Measurements from ENCODE around the gene CARS2.
A peak's percentile ranks its signal among the peaks of the same experiment; 100 is the strongest.
"Not testable (repeated sequence)": the region's sequence is repeated elsewhere in the genome, so short reads cannot be mapped to it uniquely, and the experiment has no call there.

CARS2 gene

GRCh38 chr13:110705826-110706569 is at the start of gene CARS2:
TSS of gene CARS2 (minus strand) at chr13:110706116. CDS start at chr13:110706093, 23 bp downstream.
- H3K27ac Mint-ChIP-seq: peak within 1 kb of the TSS; percentile 90 to 92
- no peaks in the 10 kb centered on the region for H3K27me3 Mint-ChIP-seq
- no peaks in the 10 kb centered on the region for H3K9me3 Mint-ChIP-seq
- peak within 1 kb of the TSS; percentile 89 to 93 for H3K4me3 Mint-ChIP-seq
- peak; percentile 97 for ATAC-seq
- peak; percentile 91 to 94 for DNase-seq
- H3K4me1 Mint-ChIP-seq: peaks cover 40% of the 10 kb centered on the region

DNA sequence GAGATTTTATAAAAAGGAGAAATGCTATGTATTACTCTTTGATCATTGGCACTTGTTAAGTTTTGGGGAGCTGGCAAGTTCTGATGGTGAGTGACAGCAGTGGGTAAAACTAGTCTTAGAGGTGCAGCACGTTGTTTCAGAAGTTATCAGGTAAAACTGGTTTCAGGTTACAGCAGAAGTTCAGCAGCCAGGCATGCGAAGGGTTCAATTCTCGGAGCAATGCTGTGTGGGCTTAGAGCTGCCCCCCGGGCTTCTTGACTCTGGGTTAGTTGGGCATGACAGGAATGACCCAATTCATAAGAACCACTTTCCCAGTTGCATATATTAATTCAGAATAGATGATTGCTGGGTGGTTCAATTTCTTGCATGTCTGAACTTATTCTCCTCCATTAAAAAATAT is 42.4 kb upstream of the CARS2 start:
- Mint-ChIP-seq H3K4me1 (no peaks in the 10 kb centered on the region), H3K27ac (no peak overlapping the region), H3K9me3 (peaks cover 10 to 18% of the 10 kb centered on the region in 2 donors), H3K27me3 (no peaks in the 10 kb centered on the region), H3K4me3 (no peak overlapping the region)
- ATAC-seq: no peak
- no peak for DNase-seq

GRCh38 chr13:110746438-110746837 is 40.5 kb upstream of the CARS2 start:
- no peaks in the 10 kb centered on the region for H3K4me1 Mint-ChIP-seq
- H3K27me3 Mint-ChIP-seq: no peaks in the 10 kb centered on the region
- no peak overlapping the region for H3K4me3 Mint-ChIP-seq
- H3K27ac Mint-ChIP-seq: no peak overlapping the region
- DNase-seq: no peak
- peaks cover 10 to 26% of the 10 kb centered on the region in 2 donors for H3K9me3 Mint-ChIP-seq
- ATAC-seq: no peak

DNA sequence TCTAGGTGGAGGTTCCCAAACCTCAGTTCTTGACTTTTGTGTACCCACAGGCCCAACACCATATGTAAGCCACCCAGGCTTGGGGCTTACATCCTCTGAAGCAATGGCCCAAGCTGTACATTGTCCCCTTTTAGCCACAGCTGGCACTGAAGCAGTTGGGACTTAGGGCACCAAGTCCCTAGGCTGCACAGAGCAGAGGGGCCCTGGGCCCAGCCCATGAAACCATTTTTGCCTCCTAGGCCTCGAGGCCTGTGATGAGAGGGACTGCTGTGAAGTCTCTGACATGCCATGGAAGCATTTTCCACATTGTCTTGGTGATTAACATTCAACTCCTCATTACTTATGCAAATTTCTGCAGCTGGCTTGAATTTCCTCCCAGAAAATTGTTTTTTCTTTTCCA is 37.8 kb upstream of the CARS2 start:
- no peaks in the 10 kb centered on the region for H3K4me1 Mint-ChIP-seq
- no peaks in the 10 kb centered on the region for H3K27me3 Mint-ChIP-seq
- ATAC-seq (no peak), DNase-seq (no peak)
- H3K9me3 Mint-ChIP-seq: peaks cover 7 to 22% of the 10 kb centered on the region in 2 donors
- no peak overlapping the region for H3K4me3 Mint-ChIP-seq
- H3K27ac Mint-ChIP-seq: no peak overlapping the region

DNA sequence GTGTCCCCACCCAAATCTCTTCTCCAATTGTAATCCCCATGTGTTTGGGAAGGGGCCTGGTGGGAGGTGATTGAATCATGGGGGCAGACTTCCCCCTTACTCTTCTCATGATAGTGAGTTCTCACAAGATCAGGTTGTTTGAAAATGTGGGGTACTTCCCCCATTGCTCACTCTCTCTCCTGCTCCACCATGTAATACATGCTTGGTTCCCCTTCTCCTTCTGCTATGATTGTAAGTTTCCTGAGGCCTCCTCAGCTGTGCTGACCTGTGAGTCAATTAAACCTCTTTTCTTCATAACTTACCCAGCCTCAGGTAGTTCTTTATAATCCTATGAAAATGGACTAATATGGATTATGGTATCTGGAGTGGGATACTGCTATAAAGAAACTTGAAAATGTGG is 31.6 kb upstream of the CARS2 start:
- H3K4me1 Mint-ChIP-seq: no peaks in the 10 kb centered on the region
- DNase-seq (no peak), ATAC-seq (no peak)
- H3K9me3 Mint-ChIP-seq: peaks cover 5 to 8% of the 10 kb centered on the region in 2 donors
- no peak overlapping the region for H3K27ac Mint-ChIP-seq
- no peaks in the 10 kb centered on the region for H3K27me3 Mint-ChIP-seq
- H3K4me3 Mint-ChIP-seq: no peak overlapping the region

- peaks cover 5 to 7% of the 10 kb centered on the region in 2 donors for H3K9me3 Mint-ChIP-seq
- H3K27me3 Mint-ChIP-seq: no peaks in the 10 kb centered on the region
- H3K27ac Mint-ChIP-seq: no peak overlapping the region
- DNase-seq (no peak), ATAC-seq (no peak)
- no peak overlapping the region for H3K4me3 Mint-ChIP-seq
- no peaks in the 10 kb centered on the region for H3K4me1 Mint-ChIP-seq
Observed at GRCh38 chr13:110734561-110734960, 28.6 kb upstream of the CARS2 start.

DNA sequence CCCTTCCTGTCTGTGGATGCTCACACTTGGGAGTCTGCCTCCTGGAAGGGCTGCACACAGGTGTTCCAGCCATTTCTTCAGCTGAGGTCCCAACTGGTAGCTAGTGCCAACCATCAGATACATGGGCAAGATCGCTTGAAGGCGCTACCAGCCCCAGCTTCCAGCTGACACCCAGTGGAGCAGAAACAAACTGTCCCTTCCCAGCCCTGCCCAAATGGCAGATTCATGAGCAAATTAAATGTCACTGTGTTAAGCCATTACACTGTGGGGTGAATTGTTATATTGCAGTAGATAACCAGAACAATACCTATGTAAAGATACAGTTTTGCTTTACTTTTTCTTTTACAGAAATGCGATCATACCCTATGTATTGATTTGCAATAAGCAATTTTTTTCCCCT is 25.2 kb upstream of the CARS2 start:
- H3K4me1 Mint-ChIP-seq: peaks cover 19% of the 10 kb centered on the region
- DNase-seq: no peak
- H3K27me3 Mint-ChIP-seq: no peaks in the 10 kb centered on the region
- H3K27ac Mint-ChIP-seq: no peak overlapping the region
- H3K9me3 Mint-ChIP-seq: peaks cover 5 to 7% of the 10 kb centered on the region in 2 donors
- H3K4me3 Mint-ChIP-seq: no peak overlapping the region
- ATAC-seq: no peak

DNA sequence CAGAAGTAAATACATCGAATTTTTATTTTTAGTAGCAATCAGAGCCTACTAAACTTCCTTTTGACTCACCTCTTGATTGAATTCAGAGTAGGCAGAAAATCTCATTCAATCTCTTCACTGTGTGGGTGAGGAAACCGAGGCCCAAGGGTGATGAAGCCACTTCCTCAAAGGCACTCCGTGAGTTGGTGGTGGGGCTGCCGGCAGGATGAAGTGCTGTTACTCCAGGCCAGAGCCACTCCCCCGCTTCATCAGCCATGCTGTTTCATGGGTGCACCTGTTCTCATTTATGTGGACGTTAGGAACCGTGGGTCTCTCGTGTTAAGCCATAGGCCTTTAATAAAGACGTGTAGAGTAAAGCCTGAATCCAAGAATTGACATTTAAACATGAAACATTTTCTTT is 20.8 kb upstream of the CARS2 start:
- H3K27ac Mint-ChIP-seq: no peak overlapping the region
- H3K4me1 Mint-ChIP-seq: peaks cover 27% of the 10 kb centered on the region
- H3K9me3 Mint-ChIP-seq: no peaks in the 10 kb centered on the region
- ATAC-seq: peak; percentile 98
- no peaks in the 10 kb centered on the region for H3K27me3 Mint-ChIP-seq
- DNase-seq: peak; percentile 30 to 71
- H3K4me3 Mint-ChIP-seq: peak overlapping the region in 1 of 2 donors; percentile 54

GRCh38 chr13:110726153-110726552 is 20.2 kb upstream of the CARS2 start:
- H3K9me3 Mint-ChIP-seq, DNase-seq, H3K27ac Mint-ChIP-seq, H3K27me3 Mint-ChIP-seq, H3K4me3 Mint-ChIP-seq: not testable (repeated sequence)
- peaks cover 27% of the 10 kb centered on the region for H3K4me1 Mint-ChIP-seq
- ATAC-seq: peak; percentile 79

GRCh38 chr13:110723598-110723997 is 17.7 kb upstream of the CARS2 start:
- ATAC-seq (no peak), DNase-seq (no peak)
- H3K4me1 Mint-ChIP-seq: peaks cover 36% of the 10 kb centered on the region
- H3K27ac Mint-ChIP-seq: peak overlapping the region in 1 of 2 donors; percentile 57
- H3K4me3 Mint-ChIP-seq: no peak overlapping the region
- H3K27me3 Mint-ChIP-seq: no peaks in the 10 kb centered on the region
- no peaks in the 10 kb centered on the region for H3K9me3 Mint-ChIP-seq

DNA sequence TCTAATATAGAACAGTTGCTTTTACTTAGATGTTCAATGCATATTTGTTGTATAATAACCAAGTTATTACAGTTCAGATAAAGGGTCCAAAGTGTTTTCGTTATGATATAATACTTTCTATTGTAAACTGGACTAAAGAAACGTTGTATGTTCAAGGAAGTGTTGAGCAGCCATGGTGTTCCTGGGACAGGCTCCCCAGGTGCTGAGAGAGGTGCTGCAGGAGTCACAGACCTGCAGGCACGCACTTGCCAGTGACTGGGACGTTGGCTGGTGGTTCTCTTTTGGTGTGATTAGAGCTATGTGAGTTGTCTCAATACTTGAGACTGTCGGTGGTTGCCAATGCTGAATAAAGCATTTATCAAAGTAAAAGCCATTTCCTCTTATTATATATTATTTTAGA is 17.1 kb upstream of the CARS2 start:
- Mint-ChIP-seq H3K27me3 (no peaks in the 10 kb centered on the region), H3K9me3 (no peaks in the 10 kb centered on the region), H3K4me3 (no peak overlapping the region), H3K4me1 (peaks cover 38% of the 10 kb centered on the region), H3K27ac (no peak overlapping the region)
- ATAC-seq (no peak), DNase-seq (no peak)

DNA sequence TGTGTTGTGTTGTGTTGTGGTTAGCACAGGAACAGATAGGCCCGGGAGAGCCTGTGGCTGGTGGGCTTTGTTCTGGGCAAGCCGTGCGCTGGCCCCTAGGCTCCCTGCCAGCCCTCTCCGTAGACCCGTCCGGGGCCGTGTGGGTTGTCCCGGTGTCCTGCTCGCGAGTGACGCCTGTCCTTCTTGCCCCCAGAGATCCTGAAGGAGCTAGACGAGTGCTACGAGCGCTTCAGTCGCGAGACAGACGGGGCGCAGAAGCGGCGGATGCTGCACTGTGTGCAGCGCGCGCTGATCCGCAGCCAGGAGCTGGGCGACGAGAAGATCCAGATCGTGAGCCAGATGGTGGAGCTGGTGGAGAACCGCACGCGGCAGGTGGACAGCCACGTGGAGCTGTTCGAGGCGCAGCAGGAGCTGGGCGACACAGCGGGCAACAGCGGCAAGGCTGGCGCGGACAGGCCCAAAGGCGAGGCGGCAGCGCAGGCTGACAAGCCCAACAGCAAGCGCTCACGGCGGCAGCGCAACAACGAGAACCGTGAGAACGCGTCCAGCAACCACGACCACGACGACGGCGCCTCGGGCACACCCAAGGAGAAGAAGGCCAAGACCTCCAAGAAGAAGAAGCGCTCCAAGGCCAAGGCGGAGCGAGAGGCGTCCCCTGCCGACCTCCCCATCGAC is 13.3 kb upstream of the CARS2 start:
- ATAC-seq: no peak
- no peak overlapping the region for H3K27ac Mint-ChIP-seq

GRCh38 chr13:110716247-110716515 is 10.3 kb upstream of the CARS2 start:
- ATAC-seq (no peak), DNase-seq (no peak)
- peak overlapping the region; percentile 78 to 99 for H3K27ac Mint-ChIP-seq
- peak overlapping the region; percentile 98 to 99 for H3K4me3 Mint-ChIP-seq
- no peaks in the 10 kb centered on the region for H3K27me3 Mint-ChIP-seq
- H3K9me3 Mint-ChIP-seq: no peaks in the 10 kb centered on the region
- H3K4me1 Mint-ChIP-seq: peaks cover 28% of the 10 kb centered on the region

More for the DNA sequence above, 13.3 kb upstream of the CARS2 start:
- H3K4me1 Mint-ChIP-seq: peaks cover 21% of the 10 kb centered on the region
- DNase-seq: no peak
- no peaks in the 10 kb centered on the region for H3K9me3 Mint-ChIP-seq
- H3K27me3 Mint-ChIP-seq: no peaks in the 10 kb centered on the region
- H3K4me3 Mint-ChIP-seq: no peak overlapping the region

DNA sequence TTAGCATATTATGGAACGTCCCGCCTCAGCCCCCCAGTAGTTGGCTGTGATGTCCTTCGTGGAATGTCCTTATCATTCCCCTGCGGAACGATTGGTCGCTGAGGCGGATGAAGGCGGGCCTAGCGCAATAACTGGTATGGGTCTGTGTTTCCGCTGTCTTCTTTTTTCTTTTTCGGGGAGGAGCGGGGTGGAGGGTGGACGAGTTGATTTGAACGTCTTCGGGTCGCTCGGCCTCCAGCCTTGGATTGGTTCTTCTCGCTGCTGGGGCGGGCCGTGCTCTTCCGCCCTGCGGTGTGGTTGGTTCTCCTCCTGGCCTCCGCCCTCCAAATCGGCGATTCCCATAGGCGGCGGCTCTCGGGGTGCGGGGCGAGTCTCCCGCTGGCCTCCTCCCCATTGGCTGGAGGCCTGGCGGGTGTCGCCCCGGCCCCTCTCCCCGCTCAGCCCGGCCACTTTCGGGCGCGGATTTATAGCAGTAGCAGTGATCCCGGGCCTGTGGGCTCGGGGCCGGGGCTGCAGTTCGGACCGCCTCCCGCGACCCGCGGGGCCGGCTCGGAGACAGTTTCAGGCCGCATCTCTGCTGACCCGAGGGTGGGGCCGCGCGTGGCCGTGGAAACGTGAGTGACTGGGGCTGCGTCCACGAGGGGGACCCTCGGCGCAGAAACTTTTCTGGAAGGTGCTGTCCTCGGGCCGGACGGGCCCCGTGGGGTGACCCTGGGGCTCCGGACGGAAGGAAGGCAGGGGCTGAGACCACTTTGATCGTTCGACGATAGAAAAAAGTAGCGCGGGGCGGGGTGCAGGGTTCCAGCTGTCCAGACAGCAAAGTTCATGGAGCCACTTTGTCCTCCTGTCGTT is 9.7 kb upstream of the CARS2 start:
- H3K27ac Mint-ChIP-seq: peak overlapping the region; percentile 95 to 99
- H3K9me3 Mint-ChIP-seq: no peaks in the 10 kb centered on the region
- no peaks in the 10 kb centered on the region for H3K27me3 Mint-ChIP-seq
- H3K4me3 Mint-ChIP-seq: peak overlapping the region; percentile 98 to 99
- DNase-seq: peak; percentile 95 to 97
- ATAC-seq: peak; percentile 73
- peaks cover 32% of the 10 kb centered on the region for H3K4me1 Mint-ChIP-seq

DNA sequence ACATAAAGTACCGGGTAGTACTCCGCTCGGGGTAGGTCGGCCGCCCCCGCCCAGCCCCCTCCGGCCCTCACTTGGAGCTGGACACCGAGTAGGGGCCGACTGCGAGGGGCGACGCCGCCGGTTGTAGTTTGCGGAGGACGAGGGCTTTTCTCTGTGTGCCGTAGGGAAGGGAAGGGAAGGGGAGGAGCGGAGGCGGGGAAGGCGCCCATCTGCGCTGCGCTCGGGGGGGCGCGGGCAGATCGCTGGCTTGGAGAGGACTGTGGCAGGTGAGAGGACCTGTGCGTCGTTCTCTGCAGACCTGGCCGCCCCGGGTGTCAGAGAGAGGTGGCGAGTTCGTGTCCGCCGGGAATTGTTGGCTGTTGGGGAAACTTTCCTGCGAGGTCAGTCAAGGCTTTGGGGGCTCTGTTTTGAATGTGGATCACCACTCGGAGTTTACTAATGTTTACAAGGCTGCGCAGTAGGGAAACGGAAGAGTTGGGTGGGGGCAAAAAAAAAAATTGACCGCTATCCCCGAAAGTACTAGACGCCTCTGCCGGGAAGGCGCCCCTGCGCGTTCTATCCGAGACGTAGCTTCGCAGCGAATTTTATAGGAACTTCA is 9.0 kb upstream of the CARS2 start:
- ATAC-seq (no peak), DNase-seq (peak in 1 of 2 donors; percentile 60)
- no peaks in the 10 kb centered on the region for H3K9me3 Mint-ChIP-seq
- H3K4me3 Mint-ChIP-seq: peak overlapping the region; percentile 98 to 99
- H3K27ac Mint-ChIP-seq: peak overlapping the region; percentile 95 to 99
- H3K27me3 Mint-ChIP-seq: no peaks in the 10 kb centered on the region
- peaks cover 31% of the 10 kb centered on the region for H3K4me1 Mint-ChIP-seq

All from stimulated activated naive CD8-positive, alpha-beta T cell treated with anti-CD3 and anti-CD28 coated beads, Interleukin-15, amount 100 ng/mL, for 72 hours (primary cell).